Measurements from ENCODE around the gene MAPK1.
"Not testable (repeated sequence)": the region's sequence is repeated elsewhere in the genome, so short reads cannot be mapped to it uniquely, and the experiment has no call there.

DNA sequence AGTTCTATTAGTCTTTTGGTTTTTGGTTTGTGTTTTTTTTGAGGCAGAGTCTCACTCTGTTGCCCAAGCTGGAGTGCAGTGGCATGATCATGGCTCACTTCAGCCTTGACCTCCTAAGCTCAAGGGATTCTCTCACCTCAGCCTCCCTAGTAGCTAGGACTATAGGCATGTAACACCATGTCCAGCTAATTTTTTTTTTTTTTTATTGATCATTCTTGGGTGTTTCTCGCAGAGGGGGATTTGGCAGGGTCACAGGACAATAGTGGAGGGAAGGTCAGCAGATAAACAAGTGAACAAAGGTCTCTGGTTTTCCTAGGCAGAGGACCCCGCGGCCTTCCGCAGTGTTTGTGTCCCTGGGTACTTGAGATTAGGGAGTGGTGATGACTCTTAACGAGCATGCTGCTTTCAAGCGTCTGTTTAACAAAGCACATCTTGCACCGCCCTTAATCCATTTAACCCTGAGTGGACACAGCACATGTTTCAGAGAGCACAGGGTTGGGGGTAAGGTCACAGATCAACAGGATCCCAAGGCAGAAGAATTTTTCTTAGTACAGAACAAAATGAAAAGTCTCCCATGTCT is 15.4 kb upstream of the MAPK1 start:
- not testable (repeated sequence) for TF ChIP-seq POLR2A, POLR2AphosphoS5 (IDR thresholded peaks at IDR 0.05)
- TF ChIP-seq, protein P1, sequence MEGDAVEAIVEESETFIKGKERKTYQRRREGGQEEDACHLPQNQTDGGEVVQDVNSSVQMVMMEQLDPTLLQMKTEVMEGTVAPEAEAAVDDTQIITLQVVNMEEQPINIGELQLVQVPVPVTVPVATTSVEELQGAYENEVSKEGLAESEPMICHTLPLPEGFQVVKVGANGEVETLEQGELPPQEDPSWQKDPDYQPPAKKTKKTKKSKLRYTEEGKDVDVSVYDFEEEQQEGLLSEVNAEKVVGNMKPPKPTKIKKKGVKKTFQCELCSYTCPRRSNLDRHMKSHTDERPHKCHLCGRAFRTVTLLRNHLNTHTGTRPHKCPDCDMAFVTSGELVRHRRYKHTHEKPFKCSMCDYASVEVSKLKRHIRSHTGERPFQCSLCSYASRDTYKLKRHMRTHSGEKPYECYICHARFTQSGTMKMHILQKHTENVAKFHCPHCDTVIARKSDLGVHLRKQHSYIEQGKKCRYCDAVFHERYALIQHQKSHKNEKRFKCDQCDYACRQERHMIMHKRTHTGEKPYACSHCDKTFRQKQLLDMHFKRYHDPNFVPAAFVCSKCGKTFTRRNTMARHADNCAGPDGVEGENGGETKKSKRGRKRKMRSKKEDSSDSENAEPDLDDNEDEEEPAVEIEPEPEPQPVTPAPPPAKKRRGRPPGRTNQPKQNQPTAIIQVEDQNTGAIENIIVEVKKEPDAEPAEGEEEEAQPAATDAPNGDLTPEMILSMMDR (IDR thresholded peaks at IDR 0.05): not testable (repeated sequence)

All from upper lobe of left lung (tissue), 4 donors.